HG02981 (cell line): ENCODE data around the gene DSG3.

ENCODE experiments used
- ATAC-seq: cut with Tn5 transposase; IDR thresholded peaks from one replicate; pipeline ENCODE4 v1.9.1; 2021; ENCODE audit warnings: mild to moderate bottlenecking, moderate library complexity; ENCODE audit not compliant: unreplicated experiment

DSG3 gene

GRCh38 chr18:31447530-31448191 is at the start of gene DSG3:
Gene DSG3 (plus strand): TSS chr18:31447741. CDS start chr18:31447878, 137 bp downstream.
- ATAC-seq, result no peak

- no peak for ATAC-seq
These were observed 49.4 kb upstream of the DSG3 start for GRCh38 chr18:31398191-31398590.

- no peak for ATAC-seq
These were observed 48.1 kb upstream of the DSG3 start for GRCh38 chr18:31399306-31400032.

- ATAC-seq, result no peak
These were observed 46.1 kb upstream of the DSG3 start for GRCh38 chr18:31401156-31402025.

GRCh38 chr18:31402026-31402373 is 45.5 kb upstream of the DSG3 start:
- no peak for ATAC-seq

GRCh38 chr18:31403409-31403808 is 44.1 kb upstream of the DSG3 start:
- ATAC-seq, result no peak

GRCh38 chr18:31407649-31408048 is 39.9 kb upstream of the DSG3 start:
- ATAC-seq, result no peak

GRCh38 chr18:31409276-31409675 is 38.3 kb upstream of the DSG3 start:
- ATAC-seq, result no peak

GRCh38 chr18:31410716-31411483 is 36.6 kb upstream of the DSG3 start:
- no peak for ATAC-seq

GRCh38 chr18:31413137-31413536 is 34.4 kb upstream of the DSG3 start:
- no peak for ATAC-seq

- ATAC-seq, result no peak
These were observed 29.7 kb upstream of the DSG3 start for GRCh38 chr18:31417850-31418249.

GRCh38 chr18:31419457-31419932 is 28.0 kb upstream of the DSG3 start:
- ATAC-seq, result no peak

- ATAC-seq, result no peak
These were observed 27.5 kb upstream of the DSG3 start for GRCh38 chr18:31420032-31420431.

- no peak for ATAC-seq
These were observed 27.0 kb upstream of the DSG3 start for GRCh38 chr18:31420524-31420923.

- peak; percentile 65 for ATAC-seq
These were observed 23.1 kb upstream of the DSG3 start for GRCh38 chr18:31424383-31424988.

GRCh38 chr18:31426021-31426420 is 21.5 kb upstream of the DSG3 start:
- ATAC-seq, result no peak

- no peak for ATAC-seq
These were observed 20.6 kb upstream of the DSG3 start for GRCh38 chr18:31426871-31427406.

- no peak for ATAC-seq
These were observed 19.3 kb upstream of the DSG3 start for GRCh38 chr18:31428211-31428610.

- no peak for ATAC-seq
These were observed 17.9 kb upstream of the DSG3 start for GRCh38 chr18:31429623-31430022.

- no peak for ATAC-seq
These were observed 17.5 kb upstream of the DSG3 start for GRCh38 chr18:31430072-31430471.
